ENCODE results near the gene SEMA4D.

The SEMA4D gene

DNA sequence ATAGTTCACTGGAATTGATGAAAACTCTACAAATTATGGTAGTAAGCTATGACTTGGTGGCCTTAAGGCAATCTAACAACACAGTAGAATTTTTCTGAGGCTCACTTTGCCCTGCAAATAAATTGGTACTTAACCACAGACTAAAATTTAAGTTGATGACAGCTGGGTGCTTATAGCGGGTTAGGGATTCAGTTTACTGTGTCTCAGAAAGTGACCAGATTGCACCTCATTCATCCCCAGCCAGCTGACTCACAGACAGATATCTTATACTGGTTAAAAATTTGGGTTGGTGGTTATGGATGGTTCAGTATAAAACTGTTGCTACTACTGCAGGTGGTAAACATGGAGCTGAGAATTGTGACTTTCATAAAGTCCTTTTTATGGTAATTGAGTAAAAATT is 184.1 kb downstream of the SEMA4D start:
- DNase-seq (ENCODE audit: low spot score), result no peak

GRCh38 chr9:89312222-89312571 is 185.7 kb downstream of the SEMA4D start:
- no peak for DNase-seq (ENCODE audit: low spot score)

GRCh38 chr9:89311346-89312221 is 186.3 kb downstream of the SEMA4D start:
- no peak for DNase-seq (ENCODE audit: low spot score)

Data from GM03348 (cell line).